Muscle of arm (tissue), 12 donors: Measurements from ENCODE around the gene FAM83G. TPM values are rescaled to one million over a fixed set of nuclear protein-coding genes. Genes with fewer than 3 reads are reported as not detected.

ENCODE experiments used
- DNase-seq: peaks from one replicate; pipeline ENCODE4 v3.0.0-alpha.2; 2013
- polyA plus RNA-seq, 12 donors: library from polyadenylated mRNA; unstranded; fragments of 120-200 nt; gene quantifications; one replicate each; pipeline ENCODE4 v1.2.1, GENCODE V29; 2013; ENCODE audit not compliant: insufficient read length in 12 of 12

FAM83G gene
- polyA plus RNA-seq, 12 donors, result 0.11 to 4.8 (median 0.24) TPM; not detected in 1

DNA sequence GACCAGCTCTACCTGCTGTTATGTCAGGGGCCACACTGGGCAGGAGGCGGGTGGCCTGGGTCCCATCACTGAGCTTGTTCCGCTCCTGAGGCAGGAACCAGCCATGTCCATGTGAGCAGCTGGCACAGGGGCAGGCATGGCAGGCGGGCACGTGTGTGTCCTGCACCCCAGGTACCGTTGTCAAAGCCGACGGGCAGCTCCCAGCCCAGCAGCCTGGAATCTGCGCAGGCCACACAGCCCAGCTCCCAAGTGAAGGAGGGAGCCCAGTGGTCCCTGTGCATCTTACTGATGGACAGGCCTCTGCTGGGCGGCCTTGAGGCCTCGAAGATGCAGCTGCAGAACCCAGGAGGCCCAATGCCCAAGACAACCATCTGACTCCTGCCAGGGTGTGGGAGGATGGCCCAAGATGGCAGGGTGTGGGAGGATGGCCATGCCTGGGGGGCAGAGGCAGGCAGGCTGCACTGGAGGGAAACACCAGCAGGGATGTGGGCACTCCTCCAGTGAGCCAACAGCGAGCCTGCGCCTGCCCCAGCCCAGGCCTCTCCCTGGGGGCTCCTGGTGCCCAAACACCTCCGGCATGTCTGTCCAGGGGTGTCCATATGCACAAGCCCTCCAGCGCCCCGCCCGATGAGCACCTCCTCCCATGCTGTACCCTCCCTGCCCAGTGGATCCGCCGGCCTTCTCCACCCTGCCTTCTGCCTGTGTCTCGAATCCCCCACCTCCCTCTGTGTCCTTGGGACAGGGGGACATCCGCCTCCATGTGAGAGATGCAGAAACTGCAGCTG lies 12.8 kb downstream of the FAM83G start:
- no peak for DNase-seq

DNA sequence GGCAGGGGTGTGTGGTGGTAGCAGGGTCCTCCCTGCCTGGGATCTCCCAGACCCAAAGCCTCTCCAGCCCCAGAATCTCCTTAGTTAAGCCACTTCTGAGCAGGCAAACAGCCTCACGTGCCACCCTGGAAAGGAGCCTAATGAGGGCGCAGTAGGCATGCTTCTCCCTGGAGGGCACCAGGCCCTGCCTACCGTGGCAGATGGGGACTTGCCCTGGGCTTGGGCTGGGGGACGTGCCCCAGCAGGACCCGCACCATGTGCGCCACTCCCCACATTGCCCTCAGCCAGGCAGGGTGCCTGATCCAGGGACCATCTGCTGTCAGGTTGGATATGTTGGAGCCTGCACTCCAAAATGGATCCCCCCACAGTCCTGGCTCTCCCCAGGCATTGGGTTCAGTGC lies 14.2 kb downstream of the FAM83G start:
- no peak for DNase-seq

DNA sequence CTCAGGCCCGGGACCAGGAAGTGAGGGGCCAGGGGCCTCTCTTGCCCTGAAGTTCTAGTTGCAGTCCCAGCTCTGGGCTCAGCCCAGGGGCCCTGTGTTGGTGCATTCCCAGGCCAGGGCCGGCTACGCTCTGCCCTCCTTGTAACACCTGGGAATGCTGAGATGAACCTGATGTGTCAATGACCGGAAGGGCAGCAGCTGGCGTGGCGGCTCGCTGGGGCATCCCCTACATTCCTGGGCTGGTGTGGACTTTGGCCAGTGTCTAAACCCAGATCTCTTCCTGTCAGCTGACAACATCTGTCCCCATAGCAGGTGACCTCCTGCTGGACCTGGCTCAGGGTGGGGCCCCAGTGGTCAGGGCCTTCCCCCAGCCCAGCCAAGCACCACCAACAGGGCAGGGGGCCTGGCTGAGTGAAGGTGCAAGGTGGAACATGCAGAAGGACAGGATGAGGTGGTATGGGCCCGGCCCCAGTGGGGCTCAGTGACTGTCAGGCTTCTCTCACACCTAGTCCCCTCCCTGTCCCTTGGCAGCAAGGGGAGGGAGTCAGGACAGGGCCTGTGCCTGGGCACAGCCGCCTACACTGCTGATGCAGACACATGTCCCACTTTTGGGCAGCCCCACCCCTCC lies 15.9 kb downstream of the FAM83G start:
- no peak for DNase-seq

DNA sequence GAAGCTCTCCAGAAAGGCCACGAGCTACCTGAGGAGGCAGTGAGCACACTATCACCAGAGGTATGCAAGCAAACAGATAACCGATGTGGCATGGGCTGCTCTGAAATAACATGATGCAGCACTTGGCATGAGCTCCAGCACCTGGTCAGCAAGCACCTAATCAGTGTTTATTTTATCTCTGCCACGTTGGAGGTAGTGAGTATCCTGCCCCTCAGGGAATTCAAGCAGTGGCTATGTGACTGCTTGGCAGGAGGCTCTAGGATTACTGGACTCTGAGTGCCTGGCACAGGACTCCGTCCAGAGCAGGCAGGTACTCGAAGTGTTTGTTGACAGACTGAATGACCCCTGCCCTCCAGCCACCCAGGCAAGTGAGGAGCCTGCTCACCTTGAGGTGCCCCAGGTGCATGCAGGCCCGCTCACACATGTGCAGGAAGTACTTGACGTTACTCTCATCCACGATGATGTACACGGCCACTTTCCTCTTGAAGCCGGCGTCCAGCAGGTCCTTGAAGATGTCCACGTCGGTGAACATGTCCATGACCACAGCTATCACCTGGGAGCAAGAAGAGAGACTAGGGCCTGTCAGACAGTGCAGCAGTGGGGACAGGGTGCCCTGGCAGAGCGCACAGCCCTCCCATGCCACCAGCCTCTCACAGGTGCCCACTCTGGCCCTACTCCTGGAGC lies 16.6 kb downstream of the FAM83G start:
- no peak for DNase-seq

DNA sequence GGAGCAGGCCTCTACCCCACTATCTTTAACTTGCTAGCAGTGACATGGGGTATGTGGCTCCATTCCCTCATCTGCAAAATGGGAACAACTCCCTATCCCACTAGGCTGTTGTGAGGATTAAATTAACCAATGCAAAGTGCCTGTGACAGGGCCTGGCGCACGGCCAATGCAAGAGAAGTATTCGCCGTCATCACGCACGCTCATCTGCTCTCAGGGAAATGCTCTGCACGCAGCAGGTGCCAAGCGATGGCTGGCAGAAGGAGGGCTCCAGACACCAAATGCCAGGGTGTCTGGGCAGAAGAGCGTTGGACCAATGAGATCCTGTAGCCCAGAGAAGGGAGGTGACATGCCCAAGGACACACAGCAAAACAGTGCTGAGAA lies 17.3 kb downstream of the FAM83G start:
- DNase-seq, result no peak

DNA sequence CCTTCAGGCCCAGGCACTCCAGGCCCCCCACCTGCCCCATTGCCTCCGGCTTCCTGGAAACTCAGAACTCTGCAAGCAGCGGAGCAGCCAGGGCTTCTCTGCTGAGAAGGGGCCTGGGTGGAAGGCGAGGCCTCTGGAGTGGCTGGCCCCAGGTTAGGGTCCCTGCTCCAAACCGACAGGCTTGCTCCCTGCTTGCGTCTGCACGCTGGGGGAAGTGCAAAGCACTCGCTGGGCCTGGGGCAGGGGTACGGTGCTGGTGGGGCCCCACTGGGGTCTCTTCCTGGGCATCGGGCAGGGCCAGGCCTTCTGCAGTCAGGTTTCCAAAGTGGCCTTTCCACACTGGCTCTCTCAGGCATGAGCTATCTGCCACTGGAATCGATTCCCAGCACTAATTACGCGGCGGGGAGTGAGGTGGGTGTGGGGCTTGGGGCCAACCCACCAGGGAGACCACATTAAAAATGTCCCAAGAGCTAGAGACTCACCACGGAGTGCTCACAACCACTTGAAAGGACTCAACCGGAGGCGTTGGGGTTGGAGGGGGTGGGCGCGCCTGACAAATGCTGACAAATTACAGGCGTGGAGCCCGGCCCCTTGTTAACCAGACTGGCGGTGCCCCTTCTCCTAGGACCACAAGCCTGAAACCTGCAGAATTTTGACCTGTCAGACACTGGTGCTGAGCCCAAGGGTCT lies 17.9 kb downstream of the FAM83G start:
- no peak for DNase-seq

DNA sequence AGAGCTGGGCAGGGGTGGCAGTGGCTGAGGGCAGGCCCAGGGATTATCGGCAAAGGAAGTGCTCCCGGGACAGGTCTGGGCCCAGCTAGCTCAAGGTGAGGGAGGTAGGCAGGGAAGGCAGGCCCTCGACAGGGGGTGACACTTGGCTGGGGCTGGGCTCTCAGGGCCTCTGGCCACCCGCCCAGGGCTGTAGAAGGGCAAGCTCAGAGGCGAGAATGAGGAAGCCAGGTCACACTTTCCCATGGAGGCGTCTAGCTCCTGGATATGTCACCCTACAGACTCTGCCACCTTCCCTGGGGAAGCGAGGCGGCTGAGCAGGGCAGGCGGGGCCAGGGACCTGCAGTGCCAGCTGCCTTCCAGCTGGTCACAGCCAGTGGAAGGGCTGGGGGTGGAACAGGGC lies 19.1 kb downstream of the FAM83G start:
- no peak for DNase-seq

DNA sequence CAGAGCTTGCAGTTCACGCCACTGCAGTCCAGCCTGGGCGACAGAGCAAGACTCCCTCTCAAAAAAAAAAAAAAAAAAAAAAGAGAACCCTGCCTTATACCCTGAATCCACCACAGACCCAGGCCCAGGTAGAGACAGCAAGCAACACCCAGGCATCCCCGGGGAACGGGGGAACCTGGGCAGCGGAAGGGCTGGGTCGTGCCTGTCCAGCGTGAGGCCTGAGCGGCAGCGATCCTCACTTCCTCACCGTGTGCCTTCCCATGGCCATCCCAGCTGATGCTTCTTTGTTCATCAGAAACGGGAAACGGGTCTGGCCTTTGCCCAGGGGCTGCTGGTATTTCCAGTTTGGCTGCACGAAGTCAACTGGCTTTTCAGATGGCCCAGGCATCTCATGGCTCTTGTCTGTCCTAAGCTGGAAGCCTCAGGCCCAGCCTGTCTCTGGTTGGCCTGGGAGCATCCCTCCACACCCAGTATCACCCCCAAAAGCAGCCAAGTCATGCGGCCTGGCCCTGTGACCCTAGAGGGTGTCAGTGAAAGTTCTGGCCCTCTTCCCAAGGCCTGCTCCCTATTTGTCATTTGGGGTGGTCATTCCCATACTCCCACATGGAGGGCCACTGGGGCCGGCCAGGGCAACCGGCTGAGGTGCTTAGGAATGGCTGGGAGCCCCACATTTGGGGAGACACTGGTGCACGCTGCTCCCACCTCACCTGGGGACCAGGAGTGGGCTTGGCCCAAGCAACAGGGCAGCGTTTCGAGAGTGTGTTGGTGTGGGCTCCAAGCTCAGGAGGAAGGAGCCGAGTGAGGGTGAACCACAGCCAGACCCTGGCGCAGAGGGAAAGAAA lies 20.1 kb downstream of the FAM83G start:
- no peak for DNase-seq

DNA sequence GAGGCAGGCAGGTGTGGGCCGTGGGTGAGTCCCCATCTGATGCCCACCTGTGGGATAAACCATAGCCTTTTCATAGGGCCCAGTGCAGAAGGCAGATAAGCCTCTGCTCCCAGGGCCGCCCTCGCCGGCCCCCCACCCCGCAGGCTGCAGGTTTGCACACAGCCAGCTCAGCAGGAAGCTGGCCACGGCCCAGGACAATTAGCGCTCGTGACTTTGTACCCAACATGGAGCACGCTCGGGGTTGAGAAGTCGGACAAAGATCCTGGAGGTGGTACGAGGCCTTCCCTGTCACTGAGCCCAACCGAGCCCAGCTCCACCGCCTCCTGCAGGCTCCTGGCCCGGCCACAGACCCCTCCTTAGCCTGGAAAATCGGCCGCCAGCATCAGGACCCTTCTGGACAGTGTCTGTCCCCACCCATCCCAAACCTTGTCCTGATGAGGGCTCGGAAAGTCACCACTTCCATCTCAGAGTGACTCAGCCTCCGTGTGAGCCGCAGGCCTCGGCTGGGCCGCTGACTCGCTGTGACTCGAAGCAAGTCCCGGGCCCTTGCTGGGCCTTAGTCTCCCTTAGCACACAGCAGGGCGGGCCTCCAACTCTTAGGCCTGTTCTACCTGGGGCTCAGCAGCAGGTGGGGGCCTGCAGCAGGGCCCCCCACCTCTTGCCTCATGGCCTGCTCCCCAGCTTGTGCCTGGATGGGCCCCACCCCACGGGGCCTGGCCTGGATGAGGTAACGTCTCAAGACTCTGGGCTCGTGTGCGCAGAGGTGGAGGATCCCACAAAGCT lies 22.7 kb downstream of the FAM83G start:
- DNase-seq, result no peak

DNA sequence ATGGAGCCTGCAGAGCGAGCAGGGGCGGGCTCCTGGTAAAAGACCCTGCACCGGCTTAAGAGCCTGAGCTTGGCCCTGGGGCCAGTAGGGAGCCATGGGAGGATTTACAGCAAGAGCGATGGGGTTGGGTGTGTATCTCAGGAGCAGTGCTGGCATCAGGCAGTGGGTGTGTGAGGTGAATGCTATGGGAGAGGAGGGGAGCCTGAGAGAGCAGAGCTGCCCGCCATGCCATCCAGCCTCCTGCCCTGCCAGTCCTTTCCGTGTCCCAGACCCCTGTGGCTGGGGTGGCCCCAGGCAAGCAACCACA lies 23.3 kb downstream of the FAM83G start:
- no peak for DNase-seq

DNA sequence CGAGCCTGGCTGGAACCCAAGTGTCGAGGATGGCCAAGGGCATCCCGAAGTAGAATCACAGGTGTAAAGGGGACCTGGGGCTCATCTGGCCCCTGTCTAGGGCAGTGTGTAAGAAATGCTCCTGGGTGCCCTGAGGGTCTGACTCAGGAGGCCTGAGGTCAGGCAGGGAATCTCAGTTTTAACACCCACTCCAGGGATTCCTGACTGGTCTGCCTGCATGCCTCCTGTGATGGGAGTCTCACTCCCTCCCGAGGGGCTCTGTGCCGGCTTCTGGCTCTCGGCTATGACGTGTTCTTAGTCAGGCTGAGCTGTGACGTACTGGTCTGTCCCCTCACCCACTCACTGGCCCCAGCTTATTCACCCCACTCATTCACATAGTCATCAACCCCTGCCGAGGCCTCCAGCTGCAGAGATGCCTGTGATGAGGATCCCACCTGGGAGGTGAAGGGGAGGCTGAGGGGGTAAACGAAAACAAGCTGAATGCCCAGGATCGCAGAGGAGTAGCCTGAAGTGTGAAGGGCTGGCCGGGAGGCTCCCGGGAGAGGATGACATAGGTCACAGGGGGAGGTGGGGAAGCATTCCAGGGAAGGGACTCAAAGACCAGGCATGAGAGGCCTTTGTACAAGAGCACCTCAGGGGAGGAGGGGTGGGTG lies 23.8 kb downstream of the FAM83G start:
- no peak for DNase-seq

DNA sequence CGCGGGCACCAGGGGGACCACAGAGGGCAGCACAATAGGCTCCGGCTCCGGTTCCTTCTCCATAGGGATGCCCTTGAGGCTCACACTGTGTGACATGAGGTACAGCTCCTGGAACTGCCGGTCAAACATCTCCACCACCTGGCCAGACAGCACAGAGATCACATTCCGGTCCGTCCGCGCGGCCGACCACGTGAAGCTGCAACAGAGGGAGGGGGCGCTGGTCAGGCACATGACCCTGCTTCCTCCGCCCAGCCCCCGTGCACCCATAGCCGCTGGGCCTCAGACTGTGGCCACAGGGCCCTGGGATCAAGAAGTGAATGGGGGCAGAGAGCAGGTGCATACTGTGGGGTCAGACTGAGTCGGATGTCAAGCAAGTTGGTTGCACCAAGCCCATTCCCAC lies 25.9 kb downstream of the FAM83G start:
- no peak for DNase-seq

DNA sequence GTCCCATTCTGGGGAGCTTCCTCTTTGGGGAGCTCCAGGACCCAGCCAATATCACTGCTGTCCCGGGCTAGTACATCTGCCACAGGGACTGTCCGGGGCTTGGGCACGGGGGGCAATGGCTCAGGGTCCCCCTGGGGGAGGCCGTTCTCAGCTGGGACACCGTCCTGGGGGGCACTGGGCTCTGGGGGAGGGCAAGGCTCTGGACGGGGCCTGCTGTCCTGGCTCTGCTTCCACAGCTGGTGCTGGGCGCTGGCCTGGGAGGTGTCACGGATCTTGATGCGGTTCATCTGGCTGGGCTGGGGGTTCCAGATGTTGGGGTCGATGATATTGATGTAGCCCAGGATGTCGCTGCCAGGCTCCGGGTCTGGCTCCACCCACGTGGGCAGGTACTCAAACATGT lies 26.5 kb downstream of the FAM83G start:
- DNase-seq, result no peak

DNA sequence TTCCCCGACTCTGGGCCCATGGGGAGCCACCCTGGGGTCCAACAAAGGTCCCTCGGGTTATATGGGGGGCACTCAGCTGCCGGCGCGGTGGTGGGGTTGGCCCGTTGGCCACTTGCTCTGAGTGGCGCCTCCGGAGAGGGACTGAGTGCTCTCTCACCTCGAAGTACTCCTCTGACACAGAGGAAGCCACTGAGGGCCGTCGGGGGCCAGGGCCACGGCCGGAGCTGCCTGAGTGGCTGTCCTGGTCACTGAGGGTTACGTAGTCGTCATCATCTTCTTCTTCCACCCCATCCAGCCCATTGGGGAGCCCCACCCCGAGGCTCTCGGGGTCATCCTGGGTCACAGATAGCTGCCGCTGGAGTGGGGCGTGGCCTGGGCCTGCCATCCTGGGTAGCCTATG lies 26.9 kb downstream of the FAM83G start:
- DNase-seq, result no peak

DNA sequence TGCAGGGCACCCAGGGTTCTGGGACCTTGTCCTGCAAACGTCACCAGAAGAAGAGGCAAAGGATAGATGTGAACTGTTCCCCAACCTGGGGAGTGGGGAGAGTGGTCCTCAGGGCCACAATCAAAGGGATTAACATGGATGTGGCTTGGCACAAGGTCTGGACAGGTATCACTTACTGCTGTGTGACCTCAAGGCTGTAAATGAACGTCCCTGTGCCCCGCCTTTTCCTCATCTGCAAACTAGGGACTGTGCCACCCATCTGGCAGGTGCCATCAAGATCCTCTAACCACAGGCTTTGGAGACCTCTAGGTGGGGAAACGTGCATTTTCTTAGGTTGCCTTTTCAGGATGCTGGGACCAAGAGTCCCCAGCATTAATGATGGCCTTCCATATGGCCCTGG lies 27.5 kb downstream of the FAM83G start:
- DNase-seq, result no peak

DNA sequence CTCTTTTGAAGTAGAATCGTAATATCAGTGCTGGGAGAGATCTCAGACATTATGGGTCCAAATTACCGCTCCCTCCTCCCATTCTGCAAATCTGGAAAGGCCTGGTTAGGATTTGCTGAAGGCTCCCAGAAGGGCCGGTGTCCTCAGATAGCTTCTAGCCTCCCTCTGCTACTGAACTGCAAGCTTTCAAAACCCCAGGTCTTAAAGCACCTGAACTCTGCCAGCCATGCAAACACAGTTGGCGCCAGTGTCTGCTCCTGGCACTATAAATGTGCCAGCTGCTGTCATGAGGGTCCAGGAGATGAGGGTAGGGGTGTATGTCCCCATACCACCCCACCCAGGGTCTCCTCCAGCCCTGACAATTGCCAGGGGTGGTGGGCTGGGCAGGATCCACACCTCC lies 28.4 kb downstream of the FAM83G start:
- DNase-seq, result no peak

DNA sequence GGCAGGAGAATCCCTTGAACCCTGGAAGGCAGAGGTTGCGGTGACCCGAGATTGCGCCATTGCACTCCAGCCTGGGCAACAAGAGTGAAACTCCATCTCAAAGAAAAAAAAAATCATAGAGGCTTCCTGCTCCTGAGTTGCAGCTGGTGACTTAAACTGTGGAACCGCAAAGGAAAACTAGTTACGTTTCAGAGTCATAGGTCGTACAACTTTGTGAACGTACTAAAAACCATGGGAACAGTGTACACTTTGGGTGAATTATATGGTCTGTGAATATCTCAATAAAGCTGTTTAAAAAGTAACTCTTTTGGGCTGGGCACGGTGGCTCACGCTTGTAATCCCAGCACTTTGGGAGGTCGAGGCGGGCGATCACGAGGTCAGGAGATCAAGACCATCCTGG lies 29.0 kb downstream of the FAM83G start:
- no peak for DNase-seq

DNA sequence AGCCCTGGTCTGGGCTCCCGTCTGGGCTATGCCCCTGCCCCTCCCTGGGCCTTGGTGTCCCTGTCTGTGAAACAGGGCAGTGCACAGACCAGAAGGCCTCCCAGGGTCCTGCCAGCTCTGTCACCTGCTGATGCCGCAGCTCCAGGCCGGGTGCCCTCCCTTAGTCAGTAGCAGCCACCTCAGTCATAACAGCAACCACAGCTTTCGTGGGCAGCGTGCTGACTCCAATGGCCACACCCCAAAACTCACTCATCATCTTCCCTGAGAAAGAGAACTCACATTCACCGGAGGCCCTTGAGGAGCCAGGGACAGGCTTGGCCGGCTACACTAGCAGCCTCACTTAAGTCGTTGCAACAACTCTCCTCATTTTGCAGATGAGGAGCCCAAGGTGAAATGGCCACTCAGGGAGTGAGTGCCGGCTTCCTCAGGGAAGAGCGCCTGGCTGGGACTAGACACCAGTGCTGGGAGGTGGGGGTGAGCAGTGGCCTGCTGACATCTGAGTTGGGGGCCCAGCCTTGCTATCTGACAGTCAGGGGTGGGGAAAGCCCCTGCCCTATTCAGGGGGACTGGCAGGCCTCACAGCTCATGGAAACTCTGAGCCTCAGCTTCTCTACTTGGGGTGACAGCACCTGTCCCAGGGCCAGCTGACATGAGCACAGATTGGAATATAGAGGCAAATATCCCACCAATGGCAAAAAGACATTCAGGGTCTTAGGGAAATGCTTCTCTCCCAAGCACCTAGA lies 30.0 kb downstream of the FAM83G start:
- no peak for DNase-seq

DNA sequence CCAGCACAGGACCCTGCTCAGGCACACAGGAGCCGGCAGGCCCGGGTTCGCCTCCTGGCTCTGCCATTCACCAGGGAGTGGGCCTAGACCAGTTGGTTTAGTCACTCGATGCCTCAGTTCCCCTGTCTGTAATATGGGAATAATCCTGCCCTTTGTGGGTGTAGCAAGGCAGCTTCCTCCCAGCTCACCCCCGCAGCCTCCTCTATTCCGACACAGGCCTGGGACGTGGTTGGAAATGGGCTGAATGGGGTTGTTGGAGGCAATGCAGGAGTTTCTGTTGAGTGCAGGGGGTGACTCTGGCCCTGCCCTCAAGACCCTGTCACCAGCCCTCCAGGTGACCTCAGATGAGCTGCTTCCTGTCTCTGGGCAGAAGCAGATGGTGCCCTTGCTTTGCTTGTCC lies 32.8 kb downstream of the FAM83G start:
- DNase-seq, result no peak
